ENCODE results near the gene FADS1. TPM values are rescaled to one million over a fixed set of nuclear protein-coding genes. Genes with fewer than 3 reads are reported as not detected.

The FADS1 gene
- total RNA-seq, 4 donors from 2014 or later = 2.1 to 8.3 (median 7.1) TPM

GRCh38 chr11:61840371-61840770 is 23.6 kb upstream of the FADS1 start:
- Histone ChIP-seq H3K36me3 (peaks cover 0 to 64% (median 0%) of the 10 kb centered on the region in 3 donors), H3K27ac (no peak overlapping the region), H3K9me3 (no peaks in the 10 kb centered on the region), H3K4me3 (no peak overlapping the region), H3K4me1 (peaks cover 0 to 2% (median 0%) of the 10 kb centered on the region in 3 donors), H3K27me3 (no peaks in the 10 kb centered on the region)
- DNase-seq = no peak
- intact Hi-C loops (cut with DNase I) = no loop called here
- TF ChIP-seq CTCF (IDR thresholded peaks at IDR 0.05) (no peak), POLR2A (IDR thresholded peaks at IDR 0.05) (no peak)
- WGBS, 2 donors = 87 to 100% methylated on average over 1 to 7 of the region's 7 CpGs

- intact Hi-C loops (cut with DNase I) = no loop called here
- H3K27ac ChIP-seq = no peak overlapping the region
- no peaks in the 10 kb centered on the region for H3K27me3 ChIP-seq
- WGBS, 2 donors = 72 to 92% methylated on average over 2 of the region's 2 CpGs
- H3K4me1 ChIP-seq = peaks cover 0 to 8% (median 3%) of the 10 kb centered on the region in 3 donors
- H3K36me3 ChIP-seq = peaks cover 0 to 58% (median 0%) of the 10 kb centered on the region in 3 donors
- no peaks in the 10 kb centered on the region for H3K9me3 ChIP-seq
- no peak overlapping the region for H3K4me3 ChIP-seq
- DNase-seq = no peak
- TF ChIP-seq CTCF (IDR thresholded peaks at IDR 0.05) = no peak
Observed at GRCh38 chr11:61839742-61840141, 22.9 kb upstream of the FADS1 start.

- no peaks in the 10 kb centered on the region for H3K27me3 ChIP-seq
- H3K27ac ChIP-seq = no peak overlapping the region
- no peak overlapping the region for H3K4me3 ChIP-seq
- no peaks in the 10 kb centered on the region for H3K9me3 ChIP-seq
- no peak for DNase-seq
- TF ChIP-seq POLR2A (IDR thresholded peaks at IDR 0.05) (no peak), CTCF (IDR thresholded peaks at IDR 0.05) (no peak)
- WGBS, 2 donors = 89 to 92% methylated on average over 10 of the region's 10 CpGs
- intact Hi-C loops (cut with DNase I) = no loop called here
- peaks cover 4 to 17% (median 6%) of the 10 kb centered on the region in 3 donors for H3K4me1 ChIP-seq
- peaks cover 0 to 51% (median 0%) of the 10 kb centered on the region in 3 donors for H3K36me3 ChIP-seq
Observed at GRCh38 chr11:61838921-61839320, 22.1 kb upstream of the FADS1 start.

- H3K9me3 ChIP-seq = no peaks in the 10 kb centered on the region
- no peak overlapping the region for H3K27ac ChIP-seq
- H3K27me3 ChIP-seq = no peaks in the 10 kb centered on the region
- DNase-seq = no peak
- H3K36me3 ChIP-seq = peaks cover 0 to 46% (median 0%) of the 10 kb centered on the region in 3 donors
- TF ChIP-seq POLR2A (IDR thresholded peaks at IDR 0.05) = no peak
- TF ChIP-seq CTCF (IDR thresholded peaks at IDR 0.05) = no peak
- peaks cover 4 to 18% (median 6%) of the 10 kb centered on the region in 3 donors for H3K4me1 ChIP-seq
- 85 to 93% methylated on average over 5 of the region's 5 CpGs for WGBS, 2 donors
- intact Hi-C loops (cut with DNase I) = no loop called here
- no peak overlapping the region for H3K4me3 ChIP-seq
Observed at GRCh38 chr11:61838501-61838900, 21.7 kb upstream of the FADS1 start.

GRCh38 chr11:61837411-61838005 is 20.7 kb upstream of the FADS1 start:
- Histone ChIP-seq H3K4me1 (peaks cover 4 to 18% (median 6%) of the 10 kb centered on the region in 3 donors), H3K36me3 (peaks cover 0 to 38% (median 0%) of the 10 kb centered on the region in 3 donors), H3K27me3 (peaks cover 0 to under 1% (median 0%) of the 10 kb centered on the region in 4 donors), H3K27ac (no peak overlapping the region), H3K9me3 (no peaks in the 10 kb centered on the region), H3K4me3 (no peak overlapping the region)
- WGBS, 2 donors = 71 to 76% methylated on average over 7 of the region's 15 CpGs
- intact Hi-C loops (cut with DNase I) = no loop called here
- DNase-seq = no peak
- TF ChIP-seq CTCF (IDR thresholded peaks at IDR 0.05) (no peak), POLR2A (IDR thresholded peaks at IDR 0.05) (no peak)

Data from esophagus squamous epithelium (tissue), 5 donors.